ENCODE measurements around the gene RBPJL. TPM values are rescaled to one million over a fixed set of nuclear protein-coding genes. Genes with fewer than 3 reads are reported as not detected.

RBPJL gene
- total RNA-seq, 1 donor: not detected

DNA sequence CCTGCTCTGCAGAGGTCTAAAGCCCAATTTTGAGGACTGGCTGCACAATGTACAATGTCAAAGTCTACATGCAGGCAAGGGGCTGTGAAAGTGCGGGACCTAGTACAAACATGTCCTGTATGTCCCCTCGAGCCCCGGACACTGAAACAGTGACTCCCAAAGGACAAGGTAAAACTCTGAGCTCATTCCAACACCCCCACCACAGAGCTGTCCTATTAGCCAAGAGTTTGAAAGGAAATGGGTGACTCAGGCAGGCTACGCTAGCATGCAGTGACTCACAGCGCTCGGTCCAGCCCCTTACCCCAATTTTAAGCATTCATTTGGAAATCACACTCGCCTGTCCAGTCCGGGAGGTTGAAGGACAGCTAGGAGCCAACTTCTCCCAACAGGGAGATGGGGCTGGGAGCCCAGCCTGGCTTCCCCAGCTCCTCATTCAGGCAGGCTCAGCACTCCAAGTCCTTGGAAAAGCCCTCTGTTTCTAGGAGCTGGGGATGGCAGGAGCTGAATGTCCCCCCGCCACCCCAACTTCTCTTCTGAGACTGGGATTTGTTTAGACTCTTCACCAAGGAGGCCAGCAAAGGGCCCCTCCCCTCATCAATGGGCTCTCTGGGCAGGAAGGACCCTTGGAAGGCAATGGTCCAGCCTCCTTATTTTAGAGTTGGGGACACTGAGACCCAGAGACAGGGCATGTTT lies 37.7 kb downstream of the RBPJL start:
- peak; percentile 92 for DNase-seq (ENCODE audit: low read depth)
- TF ChIP-seq, protein P1, sequence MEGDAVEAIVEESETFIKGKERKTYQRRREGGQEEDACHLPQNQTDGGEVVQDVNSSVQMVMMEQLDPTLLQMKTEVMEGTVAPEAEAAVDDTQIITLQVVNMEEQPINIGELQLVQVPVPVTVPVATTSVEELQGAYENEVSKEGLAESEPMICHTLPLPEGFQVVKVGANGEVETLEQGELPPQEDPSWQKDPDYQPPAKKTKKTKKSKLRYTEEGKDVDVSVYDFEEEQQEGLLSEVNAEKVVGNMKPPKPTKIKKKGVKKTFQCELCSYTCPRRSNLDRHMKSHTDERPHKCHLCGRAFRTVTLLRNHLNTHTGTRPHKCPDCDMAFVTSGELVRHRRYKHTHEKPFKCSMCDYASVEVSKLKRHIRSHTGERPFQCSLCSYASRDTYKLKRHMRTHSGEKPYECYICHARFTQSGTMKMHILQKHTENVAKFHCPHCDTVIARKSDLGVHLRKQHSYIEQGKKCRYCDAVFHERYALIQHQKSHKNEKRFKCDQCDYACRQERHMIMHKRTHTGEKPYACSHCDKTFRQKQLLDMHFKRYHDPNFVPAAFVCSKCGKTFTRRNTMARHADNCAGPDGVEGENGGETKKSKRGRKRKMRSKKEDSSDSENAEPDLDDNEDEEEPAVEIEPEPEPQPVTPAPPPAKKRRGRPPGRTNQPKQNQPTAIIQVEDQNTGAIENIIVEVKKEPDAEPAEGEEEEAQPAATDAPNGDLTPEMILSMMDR (IDR thresholded peaks at IDR 0.05; ENCODE audit: insufficient read depth, low read depth, low read length): no peak
- peak overlapping the region; percentile 98 for H3K4me3 ChIP-seq (ENCODE audit: low read depth, low read length)

DNA sequence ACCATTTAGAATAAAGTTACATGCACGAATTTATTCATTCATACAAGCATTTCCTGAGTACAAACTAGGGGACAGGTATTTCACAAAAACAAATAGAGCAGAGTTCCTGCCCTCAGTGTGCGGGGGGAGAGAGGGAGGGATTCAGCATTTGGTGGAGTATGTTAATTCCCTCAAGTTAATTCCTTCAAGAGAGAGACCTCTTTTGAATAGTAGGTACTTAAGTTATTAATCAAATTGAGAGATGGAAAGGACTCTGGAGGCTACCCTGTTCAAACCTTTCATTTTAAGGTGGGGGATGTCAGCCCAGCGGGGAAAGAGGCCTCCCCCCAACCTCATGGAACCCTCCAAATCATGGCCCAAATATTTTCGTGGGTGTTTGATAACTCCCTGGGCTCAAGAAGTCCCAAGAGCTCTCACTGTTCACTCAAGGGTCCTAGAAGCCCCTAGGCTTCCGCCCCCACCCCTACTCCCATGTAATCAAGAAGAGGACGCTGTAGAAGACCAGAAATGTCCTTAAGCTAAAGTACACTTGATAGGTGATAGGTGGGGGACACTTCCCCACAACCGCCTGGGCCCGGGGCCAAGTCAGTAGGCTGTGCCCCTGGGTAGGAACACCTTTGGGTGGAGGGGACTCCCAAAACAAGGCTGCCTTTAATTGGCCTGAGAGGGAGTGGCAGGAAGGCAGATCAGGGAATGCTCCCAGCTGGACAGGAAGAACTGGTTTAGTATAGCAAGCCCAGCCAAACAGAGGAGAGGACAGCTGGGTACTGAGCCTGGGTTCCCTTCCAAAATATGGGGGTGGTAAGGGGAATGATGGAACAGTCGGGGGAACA lies 38.7 kb downstream of the RBPJL start:
- peak overlapping the region; percentile 98 for H3K4me3 ChIP-seq (ENCODE audit: low read depth, low read length)
- DNase-seq (ENCODE audit: low read depth): no peak
- TF ChIP-seq, protein P1 (IDR thresholded peaks at IDR 0.05; ENCODE audit: insufficient read depth, low read depth, low read length): no peak

DNA sequence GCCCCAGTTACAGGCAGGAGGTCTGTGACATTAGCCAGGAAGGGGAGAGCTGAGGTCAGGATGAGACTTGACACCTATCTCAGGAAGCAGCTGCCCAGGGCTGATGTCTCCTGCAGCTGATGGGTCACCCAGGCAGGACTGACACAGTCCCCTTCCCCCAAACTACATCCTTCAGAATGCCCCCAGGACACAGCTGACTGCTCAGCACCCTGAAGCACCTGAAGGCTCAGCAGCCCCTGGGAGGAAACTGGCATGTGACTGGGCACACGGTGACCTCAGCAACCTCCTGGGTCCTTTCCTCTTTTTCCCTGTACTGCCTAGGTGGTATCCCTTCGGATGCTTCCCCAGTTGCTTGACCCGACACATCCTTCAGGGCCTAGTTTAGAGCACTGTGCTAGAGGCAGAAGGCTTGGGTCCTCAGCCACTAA lies 39.7 kb downstream of the RBPJL start:
- peak overlapping the region; percentile 98 for H3K4me3 ChIP-seq (ENCODE audit: low read depth, low read length)
- TF ChIP-seq, protein P1 (IDR thresholded peaks at IDR 0.05; ENCODE audit: insufficient read depth, low read depth, low read length): no peak

DNA sequence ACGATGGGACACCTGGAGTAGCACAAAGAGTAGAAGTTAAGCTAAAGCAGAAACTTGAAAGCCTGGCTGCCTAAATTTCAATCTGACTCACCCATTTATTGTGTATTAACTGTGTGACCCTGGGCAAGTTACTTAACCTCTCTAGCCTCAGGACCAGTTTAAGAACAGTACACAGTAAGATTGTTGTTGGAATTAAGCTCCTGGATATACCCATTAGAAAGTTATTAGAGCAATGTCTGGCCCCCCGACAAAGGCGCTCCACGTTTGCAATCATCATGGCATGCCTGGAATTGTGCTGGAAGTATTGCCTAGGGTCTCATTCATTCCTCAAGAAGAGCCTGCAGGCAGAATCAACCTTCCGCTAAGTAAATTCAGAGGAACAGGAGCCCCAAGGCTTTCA lies 40.2 kb downstream of the RBPJL start:
- DNase-seq (ENCODE audit: low read depth): no peak
- peak overlapping the region; percentile 98 for H3K4me3 ChIP-seq (ENCODE audit: low read depth, low read length)
- TF ChIP-seq, protein P1 (IDR thresholded peaks at IDR 0.05; ENCODE audit: insufficient read depth, low read depth, low read length): no peak

More for the DNA sequence above, 39.7 kb downstream of the RBPJL start:
- DNase-seq (ENCODE audit: low read depth): no peak

DNA sequence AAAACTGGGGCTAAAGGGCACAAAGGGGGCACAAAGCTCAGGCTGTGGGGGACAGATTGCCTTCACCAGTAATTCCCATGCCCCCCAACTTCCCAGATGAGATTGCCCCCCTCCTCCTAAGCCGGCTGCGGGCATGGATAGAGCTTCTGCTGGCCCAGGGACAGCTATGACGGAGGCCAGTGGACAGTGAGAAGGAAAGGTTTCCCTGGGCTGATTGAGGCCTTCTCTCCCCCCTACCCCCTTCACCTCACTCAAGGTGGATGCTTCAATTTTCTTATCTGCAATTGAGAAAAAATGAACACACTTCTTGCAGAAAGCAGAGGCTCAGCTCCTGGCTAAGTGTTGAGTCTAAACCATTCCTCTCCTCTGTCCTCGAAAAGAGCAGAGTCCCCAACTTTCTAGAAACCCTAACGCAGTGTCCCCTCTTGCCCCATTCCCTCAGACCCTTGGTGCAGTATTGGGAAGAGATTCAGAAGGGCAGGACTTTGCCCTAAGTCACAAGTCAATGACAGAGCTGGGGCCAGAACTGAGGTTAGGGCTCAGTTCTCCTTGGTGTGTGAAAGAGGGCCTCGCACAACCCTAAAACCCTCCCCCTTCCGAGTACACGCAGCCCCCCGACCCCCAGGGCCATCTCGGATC lies 40.8 kb downstream of the RBPJL start:
- DNase-seq (ENCODE audit: low read depth): no peak
- TF ChIP-seq, protein P1 (IDR thresholded peaks at IDR 0.05; ENCODE audit: insufficient read depth, low read depth, low read length): no peak
- H3K4me3 ChIP-seq (ENCODE audit: low read depth, low read length): peak overlapping the region; percentile 98

DNA sequence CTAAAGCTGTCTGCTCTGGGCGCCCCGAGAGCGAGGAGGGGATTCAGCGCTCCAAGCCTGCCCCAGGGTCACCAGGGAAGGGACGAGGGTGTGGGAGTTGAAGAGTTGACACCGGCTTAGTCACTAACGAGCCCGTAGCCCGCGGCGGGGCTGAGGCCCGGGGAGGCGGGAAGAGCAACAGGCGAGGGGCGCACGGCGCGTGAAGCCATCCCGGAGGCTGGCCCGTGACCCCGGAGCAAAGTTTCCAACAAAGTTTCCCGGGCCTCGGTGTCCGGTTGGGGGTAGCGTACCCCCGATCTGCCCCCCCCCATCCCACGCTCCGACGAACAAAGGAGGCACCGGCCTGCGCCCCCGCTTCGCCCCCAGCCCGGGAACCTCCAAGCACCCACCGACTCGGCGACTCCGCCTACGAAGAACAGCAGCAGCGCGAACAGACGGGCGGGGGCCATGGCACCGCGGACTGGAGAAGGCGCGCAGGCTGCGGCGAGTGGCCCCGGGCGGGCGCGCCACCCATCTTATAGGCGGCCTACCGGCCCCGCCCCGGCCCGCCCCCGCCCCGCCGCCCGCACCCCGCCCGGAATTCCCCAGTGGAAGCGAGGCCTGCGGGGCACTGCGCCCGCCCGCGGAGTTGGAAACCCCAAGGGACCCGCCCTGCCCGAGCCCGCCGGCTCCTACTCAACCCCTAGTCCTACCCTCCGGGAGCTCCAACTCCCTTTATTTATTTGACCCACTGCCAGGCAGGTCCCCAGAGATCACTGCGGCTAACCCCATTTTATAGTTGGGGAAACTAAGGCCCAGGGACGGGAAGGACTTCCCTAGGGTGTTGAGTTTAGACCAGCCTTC lies 41.5 kb downstream of the RBPJL start, which contains the start of gene SDC4:
SDC4 (minus strand) TSS at position 489 of the 843 bp plus-strand sequence; CDS start at position 449, 40 bp downstream.
- DNase-seq (ENCODE audit: low read depth): peak; percentile 69
- TF ChIP-seq, protein P1 (IDR thresholded peaks at IDR 0.05; ENCODE audit: insufficient read depth, low read depth, low read length): no peak
- peak within 1 kb of the TSS; percentile 98 for H3K4me3 ChIP-seq (ENCODE audit: low read depth, low read length)

All from fibroblast of villous mesenchyme (primary cell).